ENCODE measurements around the gene BANF1. TPM values are rescaled to one million over a fixed set of nuclear protein-coding genes. Genes with fewer than 3 reads are reported as not detected.

Gene BANF1
- total RNA-seq = 100 to 1,000 TPM; 223 to 236 TPM

- Mint-ChIP-seq H3K4me3 (peak within 1 kb of the TSS; percentile 96), H3K27me3 (no peaks in the 10 kb centered on the region), H3K9me3 (no peaks in the 10 kb centered on the region), H3K27ac (peak within 1 kb of the TSS; percentile 98), H3K36me3 (ENCODE audit: low read depth) (peaks cover 49% of the 10 kb centered on the region), H3K4me1 (peaks cover 41% of the 10 kb centered on the region)
- CTCF ChIA-PET = interaction anchor here (1.0 to 1.5 kb wide), 6 partner anchors 10 to 222 kb away, joined by 4 to 13 read pairs (median 5); partner anchors contain the start of genes FIBP and MUS81
- POLR2A ChIA-PET = interaction anchor here (0.6 to 1.3 kb wide), 2 partner anchors 54 to 143 kb away, joined by 3 read pairs; no protein-coding TSS in a partner anchor
- peak; percentile 95 for DNase-seq
These were observed at the start of gene BANF1, which contains the start of gene EIF1AD for GRCh38 chr11:66001942-66002647. TSS of gene BANF1 (plus strand) at chr11:66002503. CDS start at chr11:66003251, 748 bp downstream. TSS of gene EIF1AD (minus strand) at chr11:66002157. CDS start at chr11:66000389, 1,768 bp downstream.

- CTCF ChIA-PET = no interaction called here
- H3K27me3 Mint-ChIP-seq = peaks cover 9% of the 10 kb centered on the region
- POLR2A ChIA-PET = no interaction called here
- no peaks in the 10 kb centered on the region for H3K36me3 Mint-ChIP-seq (ENCODE audit: low read depth)
- H3K27ac Mint-ChIP-seq = no peak overlapping the region
- no peaks in the 10 kb centered on the region for H3K9me3 Mint-ChIP-seq
- H3K4me3 Mint-ChIP-seq = no peak overlapping the region
- peaks cover 23% of the 10 kb centered on the region for H3K4me1 Mint-ChIP-seq
- no peak for DNase-seq
These were observed 48.8 kb upstream of the BANF1 start for GRCh38 chr11:65953471-65953870.

DNA sequence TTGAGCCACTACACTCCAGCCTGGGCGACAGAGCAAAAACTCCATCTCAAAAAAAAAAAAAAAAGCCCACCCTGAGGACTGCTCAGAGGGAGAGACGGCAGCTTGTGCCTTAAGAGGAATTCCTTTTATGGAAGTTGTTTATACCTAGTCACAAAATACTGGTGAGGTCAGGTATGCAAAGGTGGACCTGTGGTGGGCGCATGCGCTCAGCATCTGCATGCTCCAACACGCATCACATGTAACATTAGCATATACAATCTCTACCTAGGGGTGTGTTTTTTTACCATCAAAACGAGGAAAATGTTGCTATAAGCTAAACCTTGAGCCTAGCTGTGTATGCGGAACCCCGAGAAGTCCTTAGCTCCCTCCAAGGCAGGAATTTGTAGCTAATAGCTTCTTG lies 47.5 kb upstream of the BANF1 start:
- Mint-ChIP-seq H3K27me3 (peaks cover 9% of the 10 kb centered on the region), H3K36me3 (ENCODE audit: low read depth) (no peaks in the 10 kb centered on the region), H3K27ac (no peak overlapping the region), H3K9me3 (no peaks in the 10 kb centered on the region), H3K4me3 (no peak overlapping the region), H3K4me1 (peaks cover 26% of the 10 kb centered on the region)
- ChIA-PET CTCF (interaction anchor here (1.0 to 1.4 kb wide), 4 partner anchors 20 to 95 kb away, joined by 3 to 5 read pairs (median 3); partner anchors contain the start of gene MUS81), POLR2A (no interaction called here)
- no peak for DNase-seq

- CTCF ChIA-PET = interaction anchor here (1.0 to 8.2 kb wide), 4 partner anchors 69 to 178 kb away, joined by 3 to 40 read pairs (median 5); partner anchors contain the start of genes AP5B1, CCDC85B, FIBP and MUS81
- POLR2A ChIA-PET = no interaction called here
- Mint-ChIP-seq H3K9me3 (no peaks in the 10 kb centered on the region), H3K36me3 (ENCODE audit: low read depth) (peaks cover 11% of the 10 kb centered on the region), H3K4me1 (peaks cover 45% of the 10 kb centered on the region), H3K4me3 (no peak overlapping the region), H3K27ac (peak overlapping the region; percentile 84), H3K27me3 (no peaks in the 10 kb centered on the region)
- DNase-seq = no peak
These were observed 44.0 kb upstream of the BANF1 start for GRCh38 chr11:65958291-65958690.

DNA sequence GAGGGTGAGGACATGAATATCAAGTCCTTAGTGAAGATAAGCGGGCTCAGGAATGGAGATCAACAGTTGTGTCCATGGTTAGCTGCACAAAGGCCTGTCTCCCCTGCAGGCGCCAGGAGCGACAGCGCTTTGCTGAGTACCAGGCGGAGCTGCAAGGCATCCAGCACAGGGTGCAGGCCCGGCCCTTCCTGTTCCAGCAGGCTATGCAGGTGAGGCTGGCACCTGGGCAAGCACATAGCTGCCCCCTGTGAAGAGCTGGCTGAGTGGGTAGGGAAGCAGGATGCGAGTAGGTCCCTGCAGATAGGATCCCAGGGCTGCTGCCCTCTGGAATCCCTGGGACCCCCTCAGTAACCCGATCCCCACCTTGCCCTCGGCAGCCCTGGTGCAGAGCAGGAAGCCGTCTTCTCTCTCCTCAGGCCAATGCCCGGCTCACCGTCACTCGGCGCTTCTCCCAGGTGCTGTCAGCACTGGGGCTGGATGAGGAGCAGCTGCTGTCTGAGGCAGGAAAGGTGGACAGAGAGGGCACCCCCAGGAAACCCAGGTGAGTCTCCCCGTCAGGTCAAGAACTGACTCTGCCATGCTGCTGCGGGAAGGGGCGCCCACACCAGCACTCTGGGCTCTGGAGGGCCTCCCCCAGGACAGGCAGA lies 43.4 kb upstream of the BANF1 start:
- Mint-ChIP-seq H3K27me3 (no peaks in the 10 kb centered on the region), H3K9me3 (no peaks in the 10 kb centered on the region), H3K27ac (peak overlapping the region; percentile 84), H3K4me3 (no peak overlapping the region), H3K4me1 (peaks cover 51% of the 10 kb centered on the region), H3K36me3 (ENCODE audit: low read depth) (peaks cover 12% of the 10 kb centered on the region)
- DNase-seq = no peak
- POLR2A ChIA-PET = no interaction called here
- CTCF ChIA-PET = interaction anchor here (1.0 to 8.2 kb wide), 4 partner anchors 69 to 178 kb away, joined by 3 to 40 read pairs (median 5); partner anchors contain the start of genes AP5B1, CCDC85B, FIBP and MUS81

- CTCF ChIA-PET = interaction anchor here (0.7 to 8.2 kb wide), 5 partner anchors 25 to 107 kb away, joined by 3 to 40 read pairs (median 4); partner anchors contain the start of genes CCDC85B, FIBP and MUS81
- Mint-ChIP-seq H3K27ac (peak overlapping the region; percentile 96), H3K27me3 (no peaks in the 10 kb centered on the region), H3K36me3 (ENCODE audit: low read depth) (peaks cover 25% of the 10 kb centered on the region), H3K9me3 (no peaks in the 10 kb centered on the region), H3K4me3 (peak overlapping the region; percentile 93), H3K4me1 (peaks cover 56% of the 10 kb centered on the region)
- POLR2A ChIA-PET = no interaction called here
- no peak for DNase-seq
These were observed 41.5 kb upstream of the BANF1 start for GRCh38 chr11:65960824-65961266.

- Mint-ChIP-seq H3K9me3 (no peaks in the 10 kb centered on the region), H3K4me1 (peaks cover 51% of the 10 kb centered on the region), H3K36me3 (ENCODE audit: low read depth) (peaks cover 30% of the 10 kb centered on the region), H3K4me3 (peak within 1 kb of the TSS; percentile 93), H3K27ac (peak within 1 kb of the TSS; percentile 96), H3K27me3 (no peaks in the 10 kb centered on the region)
- peak; percentile 97 for DNase-seq
- ChIA-PET POLR2A (no interaction called here), CTCF (interaction anchor here (1.0 to 8.2 kb wide), 5 partner anchors 25 to 181 kb away, joined by 3 to 40 read pairs (median 4); partner anchors contain the start of genes AP5B1, CCDC85B, FIBP and MUS81)
These were observed 40.8 kb upstream of the BANF1 start, which contains the start of gene SART1 for GRCh38 chr11:65961267-65962140. TSS of gene SART1 (plus strand) at chr11:65961734. CDS start at chr11:65961781, 47 bp downstream.

- H3K36me3 Mint-ChIP-seq (ENCODE audit: low read depth) = peaks cover 35% of the 10 kb centered on the region
- peak overlapping the region; percentile 93 for H3K4me3 Mint-ChIP-seq
- DNase-seq = no peak
- no peaks in the 10 kb centered on the region for H3K9me3 Mint-ChIP-seq
- H3K27me3 Mint-ChIP-seq = no peaks in the 10 kb centered on the region
- CTCF ChIA-PET = interaction anchor here (1.1 to 8.2 kb wide), 2 partner anchors 72 to 182 kb away, joined by 3 to 40 read pairs; partner anchors contain the start of genes AP5B1, CCDC85B and FIBP
- POLR2A ChIA-PET = no interaction called here
- H3K4me1 Mint-ChIP-seq = peaks cover 45% of the 10 kb centered on the region
- H3K27ac Mint-ChIP-seq = peak overlapping the region; percentile 96
These were observed 40.1 kb upstream of the BANF1 start for GRCh38 chr11:65962141-65962564.

GRCh38 chr11:65964906-65965305 lies 37.4 kb upstream of the BANF1 start:
- no peaks in the 10 kb centered on the region for H3K27me3 Mint-ChIP-seq
- peaks cover 54% of the 10 kb centered on the region for H3K36me3 Mint-ChIP-seq (ENCODE audit: low read depth)
- no peaks in the 10 kb centered on the region for H3K9me3 Mint-ChIP-seq
- peaks cover 37% of the 10 kb centered on the region for H3K4me1 Mint-ChIP-seq
- no peak for DNase-seq
- H3K4me3 Mint-ChIP-seq = no peak overlapping the region
- ChIA-PET POLR2A (no interaction called here), CTCF (interaction anchor here (0.8 to 1.4 kb wide), 3 partner anchors 9 to 76 kb away, joined by 4 to 6 read pairs (median 4); partner anchors contain the start of gene FIBP)
- no peak overlapping the region for H3K27ac Mint-ChIP-seq

DNA sequence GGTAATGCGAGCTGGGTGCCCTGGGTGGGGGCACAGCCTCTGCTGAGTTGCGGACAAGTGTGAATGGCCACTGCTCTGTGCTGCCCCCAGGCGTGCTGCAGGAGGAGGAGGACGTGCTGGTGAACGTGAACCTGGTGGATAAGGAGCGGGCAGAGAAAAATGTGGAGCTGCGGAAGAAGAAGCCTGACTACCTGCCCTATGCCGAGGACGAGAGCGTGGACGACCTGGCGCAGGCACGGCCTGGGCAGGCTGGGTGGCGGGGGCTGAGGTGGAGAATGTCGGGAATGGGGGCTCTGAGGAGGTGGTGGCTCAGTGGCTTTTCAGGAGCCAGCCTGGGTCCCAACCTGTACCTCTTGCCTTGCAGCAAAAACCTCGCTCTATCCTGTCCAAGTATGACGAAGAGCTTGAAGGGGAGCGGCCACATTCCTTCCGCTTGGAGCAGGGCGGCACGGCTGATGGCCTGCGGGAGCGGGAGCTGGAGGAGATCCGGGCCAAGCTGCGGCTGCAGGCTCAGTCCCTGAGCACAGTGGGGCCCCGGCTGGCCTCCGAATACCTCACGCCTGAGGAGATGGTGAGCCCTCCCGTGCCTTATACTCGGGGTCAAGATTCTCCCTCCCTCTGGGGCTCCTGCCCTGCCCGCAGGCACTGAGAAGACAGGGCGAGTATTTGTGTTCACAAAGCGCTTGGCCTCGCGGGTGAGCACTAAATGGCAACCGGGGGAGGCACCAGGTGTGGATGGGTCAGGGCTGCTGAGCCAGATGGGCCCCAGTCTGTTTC lies 36.1 kb upstream of the BANF1 start:
- Mint-ChIP-seq H3K4me1 (peaks cover 31% of the 10 kb centered on the region), H3K27me3 (no peaks in the 10 kb centered on the region), H3K36me3 (ENCODE audit: low read depth) (peaks cover 60% of the 10 kb centered on the region), H3K9me3 (no peaks in the 10 kb centered on the region), H3K27ac (peak overlapping the region; percentile 64), H3K4me3 (no peak overlapping the region)
- ChIA-PET CTCF (interaction anchor here (1.1 to 1.6 kb wide), 5 partner anchors 7 to 107 kb away, joined by 3 to 4 read pairs (median 4); partner anchors contain the start of gene FIBP), POLR2A (no interaction called here)
- DNase-seq = no peak

- ChIA-PET POLR2A (no interaction called here), CTCF (interaction anchor here (0.6 to 1.6 kb wide), 2 partner anchors 93 to 108 kb away, joined by 3 to 4 read pairs; no protein-coding TSS in a partner anchor)
- DNase-seq = no peak
- no peak overlapping the region for H3K4me3 Mint-ChIP-seq
- no peaks in the 10 kb centered on the region for H3K27me3 Mint-ChIP-seq
- peaks cover 28% of the 10 kb centered on the region for H3K4me1 Mint-ChIP-seq
- H3K36me3 Mint-ChIP-seq (ENCODE audit: low read depth) = peaks cover 65% of the 10 kb centered on the region
- no peaks in the 10 kb centered on the region for H3K9me3 Mint-ChIP-seq
- H3K27ac Mint-ChIP-seq = no peak overlapping the region
These were observed 34.9 kb upstream of the BANF1 start for GRCh38 chr11:65967329-65967934.

All from activated CD4-positive, alpha-beta T cell treated with anti-CD3 and anti-CD28 coated beads, Interleukin-2, amount 10 ng/mL, durations not matched to agents 7 days and 5 days (primary cell).